C4-2B (cell line): ENCODE data around the gene FGGY.

Experiments
- CTCF ChIP-seq: fragments of 450-650 bp; conservative IDR thresholded peaks from 2 replicates; pipeline ENCODE4 v1.5.1; 2017; ENCODE audit warnings: mild to moderate bottlenecking
- ZFX ChIP-seq: fragments of 450-650 bp; IDR thresholded peaks from 2 replicates; pipeline ENCODE4 v1.6.1; 2017

GRCh38 chr1:59541161-59541560 is 244.3 kb downstream of the FGGY start:
- no peak for TF ChIP-seq CTCF
- TF ChIP-seq ZFX, result no peak
